Mesenchymal stem cell (in vitro differentiated cells and primary cell): ENCODE data around the gene MGAT5B.
A peak's percentile ranks its signal among the peaks of the same experiment; 100 is the strongest.

ENCODE experiments used
- DNase-seq: peaks from one replicate; pipeline ENCODE4 v3.0.0-alpha.2; 2013
- H2AFZ ChIP-seq: one replicate; pipeline ENCODE4 v1.6.1; 2013; ENCODE audit warnings: low read depth, mild to moderate bottlenecking, control low read depth, inconsistent platforms, low read length, moderate library complexity
- H2AK5ac ChIP-seq: 2 replicates; pipeline ENCODE4 v1.6.1; 2013; ENCODE audit warnings: low read length, moderate library complexity, mild to moderate bottlenecking, inconsistent platforms; ENCODE audit not compliant: severe bottlenecking
- H2BK120ac ChIP-seq: one replicate; pipeline ENCODE4 v1.6.1; 2013; ENCODE audit warnings: low read depth, mild to moderate bottlenecking, inconsistent platforms, low read length, moderate library complexity
- H2BK12ac ChIP-seq, 2 experiments: one replicate each; pipeline ENCODE4 v1.6.1; 2013; ENCODE audit warnings: inconsistent platforms in 2 of 2, low read length in 2 of 2, mild to moderate bottlenecking in 2 of 2, moderate library complexity in 2 of 2, control low read depth in 1 of 2
- H2BK15ac ChIP-seq: one replicate; pipeline ENCODE4 v1.6.1; 2013; ENCODE audit warnings: mild to moderate bottlenecking, low read depth, inconsistent platforms; ENCODE audit not compliant: poor library complexity, severe bottlenecking
- H2BK5ac ChIP-seq: 2 replicates; pipeline ENCODE4 v1.6.1; 2013; ENCODE audit warnings: low read depth, mild to moderate bottlenecking, low read length, control low read depth, inconsistent platforms; ENCODE audit not compliant: poor library complexity, severe bottlenecking
- H3K14ac ChIP-seq, 2 experiments: one replicate each; pipeline ENCODE4 v1.6.1; 2013; ENCODE audit warnings: inconsistent platforms in 2 of 2, low read length in 2 of 2, control low read depth in 1 of 2, mild to moderate bottlenecking in 1 of 2, moderate library complexity in 1 of 2
- H3K18ac ChIP-seq, 2 experiments: one replicate each; pipeline ENCODE4 v1.6.1; 2013; ENCODE audit warnings: inconsistent platforms in 2 of 2, low read length in 2 of 2, control low read depth in 1 of 2, low read depth in 1 of 2, mild to moderate bottlenecking in 1 of 2
- H3K23ac ChIP-seq, 2 experiments: one replicate each; pipeline ENCODE4 v1.6.1; 2013; ENCODE audit warnings: inconsistent platforms in 2 of 2, low read length in 2 of 2, mild to moderate bottlenecking in 2 of 2, moderate library complexity in 2 of 2, control low read depth in 1 of 2
- H3K27ac ChIP-seq: 2 replicates; pipeline ENCODE4 v1.5.1; 2013; ENCODE audit warnings: mild to moderate bottlenecking, moderate library complexity, low read length, control low read depth, inconsistent platforms; ENCODE audit not compliant: poor library complexity, severe bottlenecking
- H3K27me3 ChIP-seq, 2 experiments: 2 replicates each; pipeline versions ENCODE4 v1.6.1 to v1.7.0; 2013; ENCODE audit warnings: low read length in 2 of 2, mild to moderate bottlenecking in 2 of 2, moderate library complexity in 2 of 2, control low read depth in 1 of 2, inconsistent platforms in 1 of 2; ENCODE audit not compliant: control insufficient read depth in 1 of 2, insufficient read depth in 1 of 2
- H3K36me3 ChIP-seq, 2 experiments: 2 replicates each; pipeline versions ENCODE4 v1.6.1 to v1.7.0; 2013; ENCODE audit warnings: low read length in 2 of 2, control low read depth in 1 of 2, inconsistent platforms in 1 of 2, low read depth in 1 of 2, mild to moderate bottlenecking in 1 of 2; ENCODE audit not compliant: insufficient read depth in 2 of 2, control insufficient read depth in 1 of 2
- H3K4ac ChIP-seq, 2 experiments: one replicate each; pipeline ENCODE4 v1.6.1; 2013; ENCODE audit warnings: inconsistent platforms in 2 of 2, low read length in 2 of 2, mild to moderate bottlenecking in 2 of 2, moderate library complexity in 2 of 2, control low read depth in 1 of 2, low read depth in 1 of 2
- H3K4me1 ChIP-seq: 2 replicates; pipeline ENCODE4 v1.6.1; 2013; ENCODE audit warnings: low read depth, low read length, control low read depth; ENCODE audit not compliant: control insufficient read depth, insufficient read depth
- H3K4me2 ChIP-seq: 2 replicates; pipeline ENCODE4 v1.6.1; 2013; ENCODE audit warnings: low read length, mild to moderate bottlenecking, inconsistent platforms; ENCODE audit not compliant: poor library complexity, severe bottlenecking
- H3K4me3 ChIP-seq, 2 experiments: 2 replicates each; pipeline versions ENCODE4 v1.5.1 to v1.7.0; 2013; ENCODE audit warnings: low read length in 2 of 2, mild to moderate bottlenecking in 2 of 2, control low read depth in 1 of 2, low read depth in 1 of 2; ENCODE audit not compliant: insufficient read depth in 1 of 2
- H3K79me1 ChIP-seq: replicated peaks from 2 replicates; pipeline ENCODE4 v1.6.1; 2013; ENCODE audit warnings: mild to moderate bottlenecking, control low read depth, low read length, inconsistent platforms; ENCODE audit not compliant: poor library complexity, severe bottlenecking
- H3K9ac ChIP-seq: 2 replicates; pipeline ENCODE4 v1.7.0; 2013; ENCODE audit warnings: mild to moderate bottlenecking, low read length, moderate library complexity
- H3K9me3 ChIP-seq: 2 replicates; pipeline ENCODE4 v1.7.0; 2013; ENCODE audit warnings: mild to moderate bottlenecking, low read length; ENCODE audit not compliant: control insufficient read depth
- H4K8ac ChIP-seq: one replicate; pipeline ENCODE4 v1.6.1; 2013; ENCODE audit warnings: inconsistent platforms, mild to moderate bottlenecking, low read length, moderate library complexity
- H4K91ac ChIP-seq: one replicate; pipeline ENCODE4 v1.6.1; 2013; ENCODE audit warnings: mild to moderate bottlenecking, low read length, inconsistent platforms
- WGBS: methylation state at CpG from one replicate; pipeline ENCODE4 v1.1.7; 2013; ENCODE audit warnings: mixed read lengths; 5-methylcytosine and 5-hydroxymethylcytosine counted together

The MGAT5B gene

GRCh38 chr17:76932402-76933333 is 64.5 kb downstream of the MGAT5B start:
- no peak overlapping the region for H2AFZ ChIP-seq
- no peak overlapping the region for H3K4ac ChIP-seq

GRCh38 chr17:76934561-76935320 is 66.5 kb downstream of the MGAT5B start:
- Histone ChIP-seq H3K4me3 (no peak overlapping the region), H3K27me3 (peaks cover 0 to 58% of the 10 kb centered on the region in 2 experiments), H2AFZ (no peak overlapping the region), H2BK15ac (no peak overlapping the region), H3K36me3 (no peaks in the 10 kb centered on the region), H3K18ac (no peak overlapping the region), H3K4me2 (no peak overlapping the region), H3K4me1 (peaks cover 3% of the 10 kb centered on the region), H3K79me1 (no peaks in the 10 kb centered on the region), H2BK120ac (no peak overlapping the region), H3K9me3 (no peaks in the 10 kb centered on the region), H3K14ac (no peak overlapping the region), H3K23ac (no peak overlapping the region), H4K91ac (no peak overlapping the region), H3K9ac (no peak overlapping the region), H3K27ac (no peak overlapping the region), H3K4ac (no peak overlapping the region), H2BK12ac (no peak overlapping the region), H4K8ac (no peak overlapping the region), H2BK5ac (no peak overlapping the region), H2AK5ac (no peak overlapping the region)
- DNase-seq: no peak
- 82% methylated on average over 12 of the region's 12 CpGs for WGBS

More at GRCh38 chr17:76932402-76933333, 64.5 kb downstream of the MGAT5B start:
- Histone ChIP-seq H3K79me1 (no peaks in the 10 kb centered on the region), H3K14ac (no peak overlapping the region), H3K27me3 (peaks cover 0 to 76% of the 10 kb centered on the region in 2 experiments), H4K91ac (no peak overlapping the region), H3K27ac (no peak overlapping the region), H3K9ac (no peak overlapping the region), H2BK12ac (no peak overlapping the region), H3K4me2 (no peak overlapping the region), H3K36me3 (no peaks in the 10 kb centered on the region), H2BK15ac (no peak overlapping the region), H2AK5ac (no peak overlapping the region), H2BK5ac (no peak overlapping the region), H3K23ac (no peak overlapping the region), H2BK120ac (no peak overlapping the region), H3K4me1 (peaks cover 3% of the 10 kb centered on the region), H3K9me3 (no peaks in the 10 kb centered on the region), H4K8ac (no peak overlapping the region), H3K18ac (no peak overlapping the region), H3K4me3 (no peak overlapping the region)
- 90% methylated on average over 32 of the region's 36 CpGs for WGBS
- no peak for DNase-seq

GRCh38 chr17:76935331-76935730 is 67.1 kb downstream of the MGAT5B start:
- no peaks in the 10 kb centered on the region for H3K79me1 ChIP-seq
- no peak overlapping the region for H2BK15ac ChIP-seq
- H2BK12ac ChIP-seq: no peak overlapping the region
- 14% methylated on average over 2 of the region's 3 CpGs for WGBS
- H3K4me1 ChIP-seq: peaks cover 3% of the 10 kb centered on the region
- no peak overlapping the region for H4K8ac ChIP-seq
- no peak overlapping the region for H3K27ac ChIP-seq
- peak; percentile 51 for DNase-seq
- H2AK5ac ChIP-seq: no peak overlapping the region
- no peaks in the 10 kb centered on the region for H3K36me3 ChIP-seq
- no peaks in the 10 kb centered on the region for H3K9me3 ChIP-seq
- H3K9ac ChIP-seq: no peak overlapping the region
- no peak overlapping the region for H3K23ac ChIP-seq
- peaks cover 0 to 57% of the 10 kb centered on the region in 2 experiments for H3K27me3 ChIP-seq
- H2AFZ ChIP-seq: no peak overlapping the region
- H3K4ac ChIP-seq: no peak overlapping the region
- no peak overlapping the region for H2BK5ac ChIP-seq
- no peak overlapping the region for H2BK120ac ChIP-seq
- H4K91ac ChIP-seq: no peak overlapping the region
- no peak overlapping the region for H3K14ac ChIP-seq
- no peak overlapping the region for H3K18ac ChIP-seq
- H3K4me2 ChIP-seq: no peak overlapping the region
- H3K4me3 ChIP-seq: no peak overlapping the region

- H4K91ac ChIP-seq: no peak overlapping the region
- WGBS: 91% methylated on average over 2 of the region's 2 CpGs
Measured at GRCh38 chr17:76937238-76937637, 69.0 kb downstream of the MGAT5B start.

More at GRCh38 chr17:76937238-76937637, 69.0 kb downstream of the MGAT5B start:
- Histone ChIP-seq H3K9ac (no peak overlapping the region), H3K4ac (no peak overlapping the region), H3K18ac (no peak overlapping the region), H3K23ac (no peak overlapping the region), H3K4me1 (peaks cover 3% of the 10 kb centered on the region), H3K4me2 (no peak overlapping the region), H2AFZ (no peak overlapping the region), H2BK12ac (no peak overlapping the region), H3K4me3 (no peak overlapping the region), H2BK5ac (no peak overlapping the region), H3K27ac (no peak overlapping the region), H3K9me3 (no peaks in the 10 kb centered on the region), H2AK5ac (no peak overlapping the region), H3K79me1 (no peaks in the 10 kb centered on the region), H4K8ac (no peak overlapping the region), H3K27me3 (peaks cover 0 to 59% of the 10 kb centered on the region in 2 experiments), H3K36me3 (no peaks in the 10 kb centered on the region), H3K14ac (peak overlapping the region in 1 of 2 experiments; percentile 46), H2BK15ac (no peak overlapping the region), H2BK120ac (no peak overlapping the region)
- no peak for DNase-seq
